ENCODE measurements around the gene WDCP.

- TF ChIP-seq BHLHE40 (IDR thresholded peaks at IDR 0.05; ENCODE audit: borderline replicate concordance in 1 of 2, low read depth in 2 of 2, low read length in 1 of 2), result no peak
- TF ChIP-seq CHD2 (IDR thresholded peaks at IDR 0.05; ENCODE audit: borderline replicate concordance, low read depth, low read length), result no peak
- no peak for TF ChIP-seq TCF12 (IDR thresholded peaks at IDR 0.05; ENCODE audit: low read depth, low read length)
- no peak for TF ChIP-seq TARDBP (IDR thresholded peaks at IDR 0.05; ENCODE audit: borderline replicate concordance)
- TF ChIP-seq EZH2 (IDR thresholded peaks at IDR 0.05; ENCODE audit: borderline replicate concordance, control insufficient read depth, low read depth, low read length), result no peak
- no peak for TF ChIP-seq CTCF (IDR thresholded peaks at IDR 0.05 in 2 of 3, conservative IDR thresholded peaks at IDR 0.05 in 1 of 3; ENCODE audit: control insufficient read depth in 2 of 3, extremely low read depth in 1 of 3, insufficient read depth in 1 of 3, low read depth in 3 of 3, low read length in 3 of 3)
- TF ChIP-seq POLR2AphosphoS2 (IDR thresholded peaks at IDR 0.05; ENCODE audit: low read depth, low read length), result no peak
These were observed 35.8 kb upstream of the WDCP start for GRCh38 chr2:24082787-24083566.

Measured in GM12878 (cell line).